Measurements from ENCODE around the gene PRR18. TPM values are rescaled to one million over a fixed set of nuclear protein-coding genes. Genes with fewer than 3 reads are reported as not detected.
A peak's percentile ranks its signal among the peaks of the same experiment; 100 is the strongest.

Gene PRR18
- total RNA-seq, 1 donor from 2014 or later = not detected

- no peak for DNase-seq (ENCODE audit: low spot score)
These were observed 25.2 kb upstream of the PRR18 start for GRCh38 chr6:166333172-166333995.

DNA sequence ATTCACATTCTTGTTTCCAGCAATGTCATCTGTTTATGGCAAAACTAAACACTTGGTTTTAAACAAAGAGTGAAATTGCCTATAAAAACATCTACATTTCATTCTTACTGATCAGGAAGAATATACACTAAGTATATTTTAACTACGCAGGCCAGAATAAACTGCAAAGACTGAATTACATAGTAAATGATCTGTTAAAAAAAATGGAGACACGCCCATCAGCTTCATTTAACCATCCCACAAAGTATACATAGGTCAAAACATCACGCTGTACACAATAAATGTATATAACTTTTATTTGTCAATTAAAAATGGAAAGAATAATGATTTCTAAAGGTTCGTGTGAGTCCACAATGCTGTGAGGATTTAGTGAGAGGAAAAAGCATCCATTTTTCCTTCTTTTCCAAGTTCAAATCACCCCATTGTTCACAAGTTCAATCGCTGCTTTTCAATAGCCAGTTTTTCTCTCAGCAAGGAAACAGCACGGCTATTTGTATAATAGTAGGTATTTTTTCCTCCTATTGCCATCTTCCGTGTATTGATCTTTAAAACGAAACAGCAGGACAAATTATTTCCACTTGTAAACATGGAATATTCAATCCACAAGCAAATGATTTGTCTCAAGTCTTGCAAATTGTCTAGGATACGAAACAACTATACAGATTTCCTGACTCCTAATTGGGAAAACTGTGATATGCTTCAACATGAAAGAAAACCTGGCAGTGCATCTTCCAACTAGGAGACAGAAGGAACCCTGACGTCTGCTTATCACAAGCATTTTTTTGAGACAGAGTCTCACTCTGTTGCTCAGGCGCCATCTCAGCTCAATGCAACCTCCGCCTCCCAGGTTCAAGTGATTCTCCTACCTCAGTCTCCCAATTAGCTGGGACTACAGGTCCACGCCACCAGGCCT lies 23.6 kb upstream of the PRR18 start:
- no peak for DNase-seq (ENCODE audit: low spot score)

DNA sequence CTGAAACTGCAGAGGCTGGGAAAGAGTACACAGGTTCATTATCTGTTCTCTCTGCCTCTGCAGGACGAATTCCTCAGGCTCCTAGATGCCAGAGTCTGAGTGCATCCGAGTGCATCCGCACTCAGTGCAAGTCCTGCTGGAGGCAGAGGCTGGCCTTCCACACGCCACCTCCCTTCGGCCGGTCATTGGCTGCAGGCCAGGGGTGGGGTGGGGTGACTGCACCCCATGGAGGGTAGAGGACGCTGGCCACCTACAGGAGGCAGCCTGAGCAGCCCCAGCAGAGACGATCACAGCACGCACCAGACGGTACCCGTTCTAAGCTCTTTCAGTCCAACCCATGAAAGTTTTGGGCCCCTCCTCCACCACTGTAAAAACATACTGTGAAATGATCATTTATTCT lies 22.4 kb upstream of the PRR18 start:
- peak; percentile 54 for DNase-seq (ENCODE audit: low spot score)

- no peak for DNase-seq (ENCODE audit: low spot score)
These were observed 17.3 kb upstream of the PRR18 start for GRCh38 chr6:166325383-166326042.

DNA sequence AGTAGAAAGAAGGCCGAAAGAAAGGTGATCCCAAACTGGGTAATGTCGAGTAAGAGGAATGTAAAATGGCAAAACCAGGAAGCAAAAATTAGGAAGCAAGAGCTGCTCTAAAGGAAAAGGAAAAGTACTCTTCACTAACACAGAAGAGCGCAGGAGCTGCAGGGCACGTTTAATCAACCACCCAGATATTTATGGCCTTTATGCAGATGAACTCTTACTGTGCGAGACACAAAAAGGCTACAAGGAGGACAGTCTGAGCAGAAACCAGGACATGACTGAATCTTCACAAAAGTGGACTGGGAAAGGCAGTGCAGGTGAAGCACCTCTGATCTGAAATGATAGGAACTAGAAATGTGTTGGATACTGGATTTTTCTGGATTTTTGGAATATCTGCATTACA lies 15.2 kb upstream of the PRR18 start:
- DNase-seq (ENCODE audit: low spot score) = no peak

DNA sequence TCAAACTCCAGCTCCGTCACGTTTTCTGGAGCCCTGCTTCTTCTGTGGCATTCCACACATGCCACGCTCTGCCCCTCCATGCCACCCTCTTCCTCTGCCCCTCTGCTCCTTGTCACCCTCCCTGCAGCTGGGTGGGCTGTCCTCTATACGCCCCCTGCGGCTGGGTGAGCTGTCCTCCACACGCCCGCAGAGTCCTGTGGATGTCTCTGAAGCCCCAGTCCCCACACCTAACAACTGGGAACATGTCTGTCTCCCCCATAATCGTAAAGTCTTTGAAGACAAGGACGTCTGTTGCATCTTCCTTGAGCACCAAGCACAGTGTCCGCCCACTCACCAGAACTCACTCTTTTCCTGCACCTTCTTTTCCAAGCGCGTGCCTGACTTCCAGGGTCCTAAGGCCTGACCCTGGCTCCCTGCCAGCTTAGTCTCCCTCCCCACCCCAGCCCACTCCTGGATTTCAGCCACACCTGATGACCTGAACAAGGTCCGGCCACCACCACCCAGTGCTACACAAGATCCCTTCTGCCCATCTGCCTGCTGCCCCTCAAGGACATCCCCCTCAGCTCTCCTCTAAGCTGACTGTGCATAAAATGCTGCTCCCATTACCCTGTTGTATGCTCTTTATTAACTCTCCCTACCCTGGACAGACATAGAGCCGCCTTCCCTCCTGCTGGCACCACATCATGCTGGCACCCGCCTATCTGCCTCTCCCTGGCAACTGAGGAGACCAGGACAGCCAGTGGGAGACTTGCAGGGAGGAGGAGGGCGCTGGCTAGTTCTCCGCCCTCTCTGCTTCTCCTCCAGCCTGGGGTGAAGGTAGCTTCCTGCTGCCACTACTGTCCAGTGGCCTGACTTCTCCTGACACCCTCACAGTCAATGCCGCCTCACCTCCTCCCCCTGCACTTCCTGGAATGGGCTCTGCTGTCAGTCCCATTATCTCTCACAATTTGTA lies 10.7 kb upstream of the PRR18 start:
- DNase-seq (ENCODE audit: low spot score) = no peak

DNA sequence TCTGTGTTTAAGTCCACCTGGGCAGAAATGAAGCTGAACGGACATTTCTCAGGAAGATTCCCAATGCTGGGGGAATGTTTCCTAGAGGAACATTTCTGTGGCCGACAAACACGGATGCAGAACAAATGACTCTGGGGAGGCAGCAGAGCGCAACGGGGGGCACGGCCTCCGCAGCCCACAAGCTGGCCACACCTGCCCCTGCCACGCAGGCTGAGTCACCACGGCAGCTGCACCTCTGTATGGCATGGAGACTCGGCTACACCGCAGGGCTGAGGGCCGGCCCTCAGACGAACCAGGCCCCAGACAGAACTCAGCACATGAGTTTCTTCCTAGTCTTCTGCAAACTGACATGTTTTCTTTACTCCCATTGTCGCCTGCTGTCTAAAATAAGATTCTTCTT lies 10.0 kb upstream of the PRR18 start:
- DNase-seq (ENCODE audit: low spot score) = no peak

DNA sequence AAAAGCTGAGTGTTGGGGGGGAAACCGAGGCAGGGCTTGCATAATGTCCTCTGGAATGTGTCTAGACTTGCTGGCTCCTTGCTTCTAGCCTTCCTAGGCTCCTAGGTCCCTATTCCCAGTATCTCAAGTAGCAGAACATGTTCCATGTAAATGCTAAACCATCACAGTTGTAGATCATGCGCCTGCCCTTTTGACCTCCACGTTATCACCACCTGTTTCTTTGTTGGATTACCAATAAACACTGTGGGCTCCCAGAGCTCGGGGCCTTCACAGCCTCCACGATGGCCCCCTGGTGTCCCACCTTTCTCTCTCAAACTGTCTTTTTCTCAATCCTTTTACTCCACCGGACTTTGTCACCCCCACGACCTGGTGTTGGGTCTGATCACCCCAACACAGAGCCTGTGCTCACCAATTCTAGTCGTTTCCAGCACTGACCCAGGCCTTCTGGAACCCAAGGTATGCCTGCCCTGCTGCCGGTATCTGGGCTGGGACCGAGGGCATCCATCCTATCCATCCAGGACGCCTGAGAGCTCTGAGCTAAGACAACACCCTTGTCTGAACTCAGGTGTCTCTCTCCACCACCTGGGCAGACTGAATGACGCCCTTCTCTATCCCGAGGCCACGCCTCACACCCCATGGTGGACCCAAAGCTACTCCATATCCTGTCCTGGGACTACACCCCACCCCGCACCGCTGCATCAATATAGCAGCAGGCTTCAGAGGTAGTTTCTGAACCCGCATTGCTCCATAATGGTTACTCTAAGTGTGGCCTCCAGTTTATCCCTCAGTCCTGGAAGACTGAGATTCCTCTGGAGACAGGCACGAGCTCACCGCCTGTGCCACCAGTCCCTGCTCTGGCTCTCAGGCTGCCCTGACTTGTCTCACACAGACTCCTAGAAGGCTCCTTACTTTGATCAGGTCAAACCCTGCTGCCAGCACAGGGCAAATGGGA lies 9.3 kb upstream of the PRR18 start:
- no peak for DNase-seq (ENCODE audit: low spot score)

DNA sequence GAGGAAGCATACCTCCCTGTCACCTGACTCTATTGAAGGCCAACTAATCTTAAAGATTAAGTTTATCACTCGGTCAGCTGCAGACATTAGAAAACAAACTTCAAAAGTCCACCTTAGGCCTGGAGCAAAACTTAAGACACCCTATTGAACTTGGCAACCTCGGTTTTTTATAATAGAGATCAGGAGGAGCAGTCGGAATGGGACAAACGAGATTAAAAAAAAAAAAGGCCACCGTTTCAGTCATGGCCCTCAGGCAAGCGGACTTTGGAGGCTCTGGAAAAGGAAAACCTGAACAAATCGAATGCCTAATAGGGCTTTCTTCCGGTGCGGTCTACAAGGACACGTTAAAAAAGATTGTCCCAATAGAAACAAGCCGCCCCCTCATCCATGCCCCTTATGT lies 7.2 kb upstream of the PRR18 start:
- no peak for DNase-seq (ENCODE audit: low spot score)

DNA sequence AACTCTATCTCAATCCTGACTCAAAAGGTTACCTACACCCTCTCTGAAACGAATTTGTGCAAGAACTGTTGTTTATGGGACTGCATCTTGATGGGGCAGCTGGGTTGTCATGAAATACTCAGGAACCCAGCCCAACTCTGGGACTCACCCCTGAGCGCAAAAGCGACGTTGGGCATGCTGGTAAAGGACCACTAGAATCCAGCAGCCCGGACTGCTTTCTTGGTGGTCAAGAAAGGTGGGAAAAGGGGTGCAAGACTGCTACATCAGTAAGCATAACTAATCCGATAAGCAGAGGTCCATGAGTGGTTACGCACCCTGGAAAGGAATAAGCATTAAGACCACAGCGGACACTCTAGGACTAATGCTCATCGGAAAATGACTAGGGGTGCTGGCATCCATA lies 6.3 kb upstream of the PRR18 start:
- DNase-seq (ENCODE audit: low spot score) = no peak

DNA sequence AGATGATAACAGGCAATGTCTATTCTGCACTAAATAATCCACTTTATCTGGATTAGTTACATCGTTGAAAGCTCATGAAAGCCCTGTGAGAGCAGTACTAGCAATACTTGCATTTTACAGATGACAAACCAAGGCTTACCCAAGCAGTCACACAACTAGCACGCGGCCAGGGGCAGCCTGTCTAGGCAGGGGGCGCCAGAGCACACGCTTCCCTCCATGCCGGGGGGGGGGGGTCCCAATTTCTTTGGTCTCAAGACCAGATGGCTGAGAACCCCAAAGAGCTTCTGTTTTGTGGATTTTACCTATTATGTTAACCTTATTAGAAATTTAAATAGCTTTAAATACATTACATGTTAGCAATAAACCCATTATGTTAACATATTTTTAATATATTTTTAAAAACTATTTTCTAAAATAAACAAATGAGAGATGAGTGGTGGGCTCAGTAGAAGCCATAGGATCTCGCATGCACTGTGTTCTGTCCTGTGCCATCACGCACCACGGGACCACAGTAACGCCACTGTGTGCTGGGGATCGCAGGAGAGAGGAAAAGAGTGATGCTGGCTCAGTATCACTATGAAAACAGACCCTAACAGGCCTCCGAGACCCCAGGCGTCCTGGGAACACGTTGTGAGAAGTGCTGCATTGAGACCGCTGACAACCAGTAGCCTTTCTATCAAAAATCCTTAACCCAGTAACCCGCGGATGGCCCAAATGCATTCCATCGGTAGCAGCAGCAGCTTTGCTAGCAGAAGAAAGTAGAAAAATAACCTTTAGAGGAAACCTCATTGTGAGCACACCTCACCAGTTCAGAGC lies 5.3 kb upstream of the PRR18 start:
- DNase-seq (ENCODE audit: low spot score) = peak; percentile 33

DNA sequence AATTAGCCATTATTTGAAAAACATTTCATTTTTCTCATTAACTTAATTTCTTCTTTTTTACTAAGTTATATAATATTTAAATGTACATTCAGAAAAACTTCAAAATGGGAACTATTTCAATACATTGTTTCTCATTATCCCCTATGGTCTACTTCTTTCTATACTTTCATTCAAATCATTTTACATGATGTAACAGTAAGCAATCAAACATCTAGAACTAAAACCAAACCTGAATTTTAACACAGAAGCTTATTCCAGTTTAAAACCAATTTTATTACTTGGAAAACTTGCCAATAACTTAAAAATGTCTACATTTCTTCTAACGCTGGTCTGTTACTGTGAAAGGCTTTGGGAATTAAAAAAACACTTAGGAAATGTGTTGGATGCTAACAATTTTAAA lies 4.6 kb upstream of the PRR18 start:
- no peak for DNase-seq (ENCODE audit: low spot score)

DNA sequence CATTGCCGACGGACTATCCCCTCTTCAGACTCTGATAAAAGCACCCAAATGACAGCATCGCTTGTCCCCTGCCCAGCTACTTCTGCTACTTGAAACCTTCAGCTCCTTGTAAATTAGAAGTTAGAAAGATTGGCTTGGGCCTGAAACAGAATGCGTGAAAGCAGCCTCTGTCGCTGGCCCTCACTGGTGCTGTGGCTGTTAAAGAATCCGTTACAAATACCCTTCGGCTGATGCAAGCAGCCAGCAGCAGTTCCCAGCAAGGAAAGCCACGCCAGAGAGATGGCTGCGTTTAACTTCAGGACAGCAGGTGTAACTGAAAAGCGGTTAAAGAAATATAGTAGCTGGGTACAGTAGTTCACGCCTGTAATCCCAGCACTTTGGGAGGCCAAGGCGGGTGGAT lies 2.4 kb upstream of the PRR18 start:
- no peak for DNase-seq (ENCODE audit: low spot score)

DNA sequence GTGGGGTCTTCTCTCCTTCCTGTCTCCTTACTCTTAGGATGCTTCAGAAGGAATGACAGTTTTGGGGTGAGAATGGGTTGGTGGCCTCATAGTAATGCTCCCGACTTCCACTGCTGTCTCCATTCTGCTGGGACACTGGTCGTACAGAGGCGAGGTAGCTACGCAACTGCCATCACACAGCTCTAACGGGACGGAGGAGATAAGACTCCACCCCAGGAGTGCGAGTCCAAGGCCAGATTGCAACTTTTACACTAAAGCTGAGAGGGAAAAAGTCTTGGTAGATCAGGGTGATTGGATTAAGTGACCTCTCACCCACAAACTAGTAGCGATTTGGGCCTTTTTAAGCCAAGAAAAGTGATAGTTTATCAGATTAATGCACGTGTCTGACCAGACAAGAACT lies 1.8 kb upstream of the PRR18 start:
- no peak for DNase-seq (ENCODE audit: low spot score)

DNA sequence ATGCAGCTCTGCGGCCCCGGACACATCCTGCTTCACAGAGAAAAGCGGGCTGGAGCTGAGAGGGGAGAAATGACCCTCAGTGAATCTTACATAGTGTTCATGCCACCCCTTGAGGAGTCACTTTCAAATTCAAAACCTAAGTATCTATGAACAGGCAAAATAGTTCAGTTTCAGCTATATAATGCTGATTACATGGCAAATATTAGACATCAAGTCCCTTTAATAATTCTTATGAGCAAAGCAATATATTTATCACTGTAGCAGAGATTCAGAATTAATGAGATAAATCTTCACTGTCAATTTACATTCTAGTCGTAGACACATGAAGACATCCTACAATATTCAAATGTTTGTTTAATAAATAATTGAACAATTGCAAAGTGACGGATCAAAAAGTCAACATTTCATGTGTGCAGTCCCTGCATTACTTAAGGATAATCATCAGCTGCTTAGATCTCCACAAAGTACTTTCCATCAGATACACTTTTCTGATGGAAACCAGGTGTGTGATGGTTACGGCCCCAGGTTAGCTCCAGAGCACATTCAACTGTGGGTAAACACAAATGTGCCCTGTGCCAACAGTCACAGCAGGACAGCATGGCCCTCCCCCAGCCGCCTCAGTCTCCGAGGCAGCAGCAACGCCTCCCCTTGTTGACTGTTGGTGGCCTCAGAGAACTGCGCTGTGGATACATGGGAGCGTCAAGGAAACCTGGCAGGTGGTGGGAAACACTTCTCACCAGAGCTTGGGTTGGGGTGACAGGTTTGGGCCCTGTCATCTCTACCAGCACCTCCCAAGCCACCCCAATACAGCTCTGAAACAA lies 787 bp upstream of the PRR18 start:
- no peak for DNase-seq (ENCODE audit: low spot score)

DNA sequence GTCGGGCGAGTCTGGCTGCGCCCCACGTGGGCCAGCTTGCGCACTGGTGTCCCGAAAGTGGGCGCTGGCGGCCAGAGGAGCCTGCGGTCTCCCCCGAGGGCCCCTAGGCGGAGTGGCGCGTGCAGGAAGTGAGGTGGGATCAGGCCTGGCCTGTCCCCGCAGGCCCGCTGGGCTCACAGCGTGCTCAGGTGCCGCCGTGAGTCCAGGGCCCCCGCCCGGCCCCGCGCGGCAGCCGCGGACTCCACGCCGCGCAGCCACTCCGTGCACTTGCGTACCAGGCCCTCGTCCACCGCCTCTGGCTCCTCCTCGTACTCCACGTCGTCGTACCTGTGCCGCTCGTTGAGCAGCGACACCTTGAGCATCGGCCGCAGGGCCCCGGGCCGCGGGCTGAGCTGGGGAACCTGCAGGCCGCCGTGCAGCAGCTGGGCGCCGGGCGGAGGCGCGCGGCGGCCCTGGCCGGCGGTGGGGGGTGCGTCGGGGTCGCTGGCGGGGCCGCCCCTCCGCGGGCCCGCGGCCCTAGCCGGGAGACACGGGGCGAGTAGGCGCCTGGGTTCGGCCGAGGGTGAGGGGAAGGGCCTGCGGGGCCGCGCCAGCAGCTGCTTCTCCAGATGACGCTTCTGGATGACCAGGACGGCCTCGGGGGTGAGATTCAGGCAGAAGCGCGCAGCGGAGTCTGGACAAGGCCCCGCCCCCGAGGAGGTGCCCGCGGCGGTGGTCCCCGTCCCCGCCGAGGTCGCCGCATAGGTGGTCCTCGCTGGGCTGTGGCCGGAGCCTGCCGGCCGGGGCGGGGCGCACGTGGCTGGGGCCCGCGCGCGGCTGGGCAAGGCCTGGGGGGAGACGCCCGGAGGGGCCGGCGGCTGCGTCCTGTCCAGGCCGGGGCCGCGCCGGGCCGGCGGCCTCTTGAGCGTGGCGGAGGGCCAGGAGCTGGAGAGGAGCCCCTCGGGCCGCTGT lies 835 bp downstream of the PRR18 start:
- DNase-seq (ENCODE audit: low spot score) = no peak

Data from mucosa of gallbladder (tissue), 1 donor.